GM12874 (cell line): ENCODE results near the gene TRIL.

Experiments used
- CTCF ChIP-seq: IDR thresholded peaks from 2 replicates; pipeline ENCODE4 v1.5.1; 2011; ENCODE audit warnings: low read depth, mild to moderate bottlenecking, control low read depth, low read length, moderate library complexity; ENCODE audit not compliant: insufficient read depth

The TRIL gene

GRCh38 chr7:28904578-28905048, 53.5 kb downstream of the TRIL start:
- TF ChIP-seq CTCF = no peak

GRCh38 chr7:28903730-28904577, 54.2 kb downstream of the TRIL start:
- TF ChIP-seq CTCF = no peak
